ENCODE measurements around the gene DCP2.

The DCP2 gene

DNA sequence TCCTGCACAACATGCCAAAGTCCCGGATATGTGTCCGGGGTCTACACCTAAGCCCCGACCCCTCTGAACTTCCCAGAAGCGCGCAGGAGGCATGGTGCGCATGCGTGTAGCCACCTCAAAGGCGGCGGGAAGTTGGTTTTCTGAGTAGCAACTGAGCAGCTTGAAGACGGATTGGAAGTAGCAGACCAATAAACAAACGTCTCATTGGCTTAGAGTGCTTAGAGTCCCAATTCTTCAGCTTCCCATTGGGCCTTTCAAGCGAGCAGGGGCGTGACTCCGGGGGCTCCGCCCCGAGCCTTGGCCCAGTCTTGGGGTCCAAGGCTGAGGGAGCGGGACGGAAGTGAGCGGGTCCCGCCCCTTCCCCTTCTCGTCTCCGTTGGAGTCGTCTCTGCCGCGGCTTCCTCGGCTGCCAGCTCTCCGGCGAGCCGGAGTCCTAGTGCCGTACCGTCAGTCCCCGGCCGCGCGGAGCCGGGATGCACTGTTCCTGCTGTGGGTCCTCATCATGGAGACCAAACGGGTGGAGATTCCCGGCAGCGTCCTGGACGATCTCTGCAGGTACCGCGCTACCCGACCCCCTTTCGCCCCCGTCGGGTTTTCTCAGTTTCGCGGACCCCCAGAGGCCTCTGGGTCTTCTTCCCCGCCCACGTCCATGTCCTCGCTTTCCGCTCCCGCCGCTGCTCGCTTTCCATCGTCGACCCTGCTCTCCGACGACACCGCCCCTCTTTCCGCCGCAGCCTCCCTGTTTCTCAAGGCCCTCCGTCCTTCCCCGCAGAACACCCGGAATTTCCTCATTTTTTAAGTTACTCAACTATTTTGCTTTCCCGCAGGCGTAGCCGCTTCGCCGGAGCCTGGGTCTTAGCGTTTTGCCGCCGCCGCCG, at the start of gene DCP2:
TSS of gene DCP2 (plus strand) at position 367 of the 878 bp plus-strand sequence. CDS start at position 503, 136 bp downstream.
- Histone ChIP-seq H3K4me2 (ENCODE audit: insufficient read depth, low read length) (peak within 1 kb of the TSS; percentile 78), H3K4me1 (ENCODE audit: insufficient read depth, low read length) (peaks cover 44% of the 10 kb centered on the region), H3K4me3 (ENCODE audit: low read depth in 1 of 2, low read length in 2 of 2) (peak within 1 kb of the TSS; percentile 49 to 71), H3K79me2 (ENCODE audit: insufficient read depth, low read length) (peaks cover 51% of the 10 kb centered on the region), H3K9ac (ENCODE audit: low read depth, low read length) (peak within 1 kb of the TSS; percentile 80), H3K9me3 (ENCODE audit: insufficient read depth, low read length, severe bottlenecking) (no peaks in the 10 kb centered on the region), H3K36me3 (ENCODE audit: insufficient read depth, low read length) (peaks cover 12% of the 10 kb centered on the region), H4K20me1 (ENCODE audit: insufficient read depth, low read length) (peaks cover 24% of the 10 kb centered on the region; the same call in 1 of the 2 replicates), H3K27ac (ENCODE audit: low read length) (peak within 1 kb of the TSS; percentile 90), H3K27me3 (ENCODE audit: insufficient read depth, low read length, poor library complexity) (no peaks in the 10 kb centered on the region), H2AFZ (ENCODE audit: low read depth, low read length) (peak within 1 kb of the TSS; percentile 79)
- ATAC-seq (ENCODE audit: insufficient read depth, low read depth) (peak; percentile 93), DNase-seq (peak; percentile 98)
- TF ChIP-seq EZH2 (IDR thresholded peaks at IDR 0.05; ENCODE audit: borderline replicate concordance, low read depth, low read length, severe bottlenecking), result no peak
- TF ChIP-seq, protein P1, sequence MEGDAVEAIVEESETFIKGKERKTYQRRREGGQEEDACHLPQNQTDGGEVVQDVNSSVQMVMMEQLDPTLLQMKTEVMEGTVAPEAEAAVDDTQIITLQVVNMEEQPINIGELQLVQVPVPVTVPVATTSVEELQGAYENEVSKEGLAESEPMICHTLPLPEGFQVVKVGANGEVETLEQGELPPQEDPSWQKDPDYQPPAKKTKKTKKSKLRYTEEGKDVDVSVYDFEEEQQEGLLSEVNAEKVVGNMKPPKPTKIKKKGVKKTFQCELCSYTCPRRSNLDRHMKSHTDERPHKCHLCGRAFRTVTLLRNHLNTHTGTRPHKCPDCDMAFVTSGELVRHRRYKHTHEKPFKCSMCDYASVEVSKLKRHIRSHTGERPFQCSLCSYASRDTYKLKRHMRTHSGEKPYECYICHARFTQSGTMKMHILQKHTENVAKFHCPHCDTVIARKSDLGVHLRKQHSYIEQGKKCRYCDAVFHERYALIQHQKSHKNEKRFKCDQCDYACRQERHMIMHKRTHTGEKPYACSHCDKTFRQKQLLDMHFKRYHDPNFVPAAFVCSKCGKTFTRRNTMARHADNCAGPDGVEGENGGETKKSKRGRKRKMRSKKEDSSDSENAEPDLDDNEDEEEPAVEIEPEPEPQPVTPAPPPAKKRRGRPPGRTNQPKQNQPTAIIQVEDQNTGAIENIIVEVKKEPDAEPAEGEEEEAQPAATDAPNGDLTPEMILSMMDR (IDR thresholded peaks at IDR 0.05; ENCODE audit: borderline replicate concordance, extremely low read depth, low read length, poor library complexity, severe bottlenecking), result no peak

DNA sequence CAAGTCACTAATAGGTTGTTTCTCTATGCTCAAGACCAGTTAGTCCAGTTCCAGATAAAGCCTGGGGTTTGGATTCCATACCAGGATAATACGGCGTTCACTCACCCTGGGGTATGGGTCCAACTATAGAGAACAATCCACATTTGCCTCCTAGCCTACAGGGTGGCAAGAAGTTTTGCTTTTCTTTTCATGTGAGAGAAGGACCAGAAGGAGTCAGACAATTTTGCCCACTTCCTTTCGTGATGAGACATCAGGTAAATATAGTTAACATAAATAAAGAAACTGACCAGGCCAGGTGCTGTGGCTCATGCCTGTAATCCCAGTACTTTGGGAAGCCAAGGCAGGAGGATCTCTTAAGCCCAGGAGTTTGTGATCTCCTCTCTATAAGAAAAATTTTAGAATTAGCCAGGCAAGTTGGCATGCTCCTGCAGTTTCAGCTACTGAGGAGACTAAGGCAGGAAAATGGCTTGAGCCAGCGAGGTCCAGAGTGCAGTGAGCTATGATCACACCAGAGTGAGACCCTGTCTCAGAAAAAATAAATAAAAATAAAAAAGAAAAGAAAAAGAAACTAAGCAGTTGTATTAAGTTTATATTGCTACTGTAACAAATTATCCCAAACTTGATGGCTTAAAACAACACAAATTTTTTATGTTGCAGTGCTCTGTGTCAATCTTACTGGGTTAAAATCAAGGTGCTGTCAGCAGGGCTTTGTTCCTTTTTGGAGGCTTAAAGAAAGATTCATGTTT, 47.1 kb upstream of the DCP2 start:
- Histone ChIP-seq H3K9me3 (ENCODE audit: insufficient read depth, low read length, severe bottlenecking) (no peaks in the 10 kb centered on the region), H2AFZ (ENCODE audit: low read depth, low read length) (no peak overlapping the region), H3K36me3 (ENCODE audit: insufficient read depth, low read length) (no peaks in the 10 kb centered on the region), H3K79me2 (ENCODE audit: insufficient read depth, low read length) (no peaks in the 10 kb centered on the region), H3K27me3 (ENCODE audit: insufficient read depth, low read length, poor library complexity) (no peaks in the 10 kb centered on the region), H3K27ac (ENCODE audit: low read length) (peak overlapping the region; percentile 54), H4K20me1 (ENCODE audit: insufficient read depth, low read length) (no peaks in the 10 kb centered on the region), H3K4me2 (ENCODE audit: insufficient read depth, low read length) (peak overlapping the region; percentile 55), H3K4me1 (ENCODE audit: insufficient read depth, low read length) (peaks cover 38% of the 10 kb centered on the region), H3K9ac (ENCODE audit: low read depth, low read length) (no peak overlapping the region; the same call in 1 of the 2 replicates), H3K4me3 (ENCODE audit: low read depth in 1 of 2, low read length in 2 of 2) (0 out of 4 replicates have a peak overlapping the region, but pooled peaks of 1 of the 2 experiments have one; percentile 19)
- no peak for TF ChIP-seq EZH2 (IDR thresholded peaks at IDR 0.05; ENCODE audit: borderline replicate concordance, low read depth, low read length, severe bottlenecking)
- peak; percentile 50 for ATAC-seq (ENCODE audit: insufficient read depth, low read depth)
- DNase-seq, result peak; percentile 21

DNA sequence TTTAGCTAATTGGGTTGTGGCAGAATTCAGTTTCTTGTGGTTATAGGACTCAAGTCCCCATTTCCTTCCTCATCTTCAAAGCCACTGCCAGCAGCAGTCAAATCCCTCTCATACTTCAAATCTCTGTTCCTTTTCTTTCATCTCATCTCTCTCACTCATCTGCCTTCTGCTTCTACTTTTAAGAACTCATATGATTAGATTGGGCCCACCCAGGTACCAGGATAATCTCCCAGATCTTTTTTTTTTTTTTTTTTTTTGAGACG, 46.6 kb upstream of the DCP2 start:
- TF ChIP-seq, protein P1 (IDR thresholded peaks at IDR 0.05; ENCODE audit: borderline replicate concordance, extremely low read depth, low read length, poor library complexity, severe bottlenecking), result no peak
- TF ChIP-seq EZH2 (IDR thresholded peaks at IDR 0.05; ENCODE audit: borderline replicate concordance, low read depth, low read length, severe bottlenecking), result no peak
- ATAC-seq (ENCODE audit: insufficient read depth, low read depth), result peak; percentile 93
- Histone ChIP-seq H3K4me2 (ENCODE audit: insufficient read depth, low read length) (peak overlapping the region; percentile 55; the same call in 1 of the 2 replicates), H3K9me3 (ENCODE audit: insufficient read depth, low read length, severe bottlenecking) (no peaks in the 10 kb centered on the region), H3K27me3 (ENCODE audit: insufficient read depth, low read length, poor library complexity) (no peaks in the 10 kb centered on the region), H3K4me1 (ENCODE audit: insufficient read depth, low read length) (peaks cover 38% of the 10 kb centered on the region), H3K9ac (ENCODE audit: low read depth, low read length) (no peak overlapping the region), H3K79me2 (ENCODE audit: insufficient read depth, low read length) (no peaks in the 10 kb centered on the region), H3K4me3 (ENCODE audit: low read depth in 1 of 2, low read length in 2 of 2) (no peak overlapping the region), H3K27ac (ENCODE audit: low read length) (peak overlapping the region; percentile 54; the same call in 1 of the 2 replicates), H3K36me3 (ENCODE audit: insufficient read depth, low read length) (no peaks in the 10 kb centered on the region), H2AFZ (ENCODE audit: low read depth, low read length) (no peak overlapping the region), H4K20me1 (ENCODE audit: insufficient read depth, low read length) (no peaks in the 10 kb centered on the region)
- DNase-seq, result peak; percentile 72

DNA sequence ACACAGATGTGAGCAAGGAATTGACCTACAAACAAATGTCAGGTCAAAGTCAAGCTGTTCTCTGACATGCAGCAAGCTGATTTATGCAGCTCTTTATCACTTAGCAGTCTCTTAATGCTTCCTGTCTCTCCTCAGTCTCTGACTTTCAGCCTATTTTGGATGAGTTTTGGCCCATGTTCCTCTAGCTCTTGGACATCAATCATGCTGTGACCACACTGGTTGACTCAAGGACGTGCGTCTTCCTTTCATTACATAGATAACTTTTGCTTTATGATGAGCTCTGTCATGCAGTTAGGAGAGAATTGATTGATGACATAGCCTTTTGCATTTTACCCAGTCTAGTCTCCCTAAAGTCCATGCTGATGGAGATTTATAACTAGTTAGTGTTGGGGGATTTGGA, 45.1 kb upstream of the DCP2 start:
- Histone ChIP-seq H3K79me2 (ENCODE audit: insufficient read depth, low read length) (no peaks in the 10 kb centered on the region), H3K9ac (ENCODE audit: low read depth, low read length) (no peak overlapping the region), H2AFZ (ENCODE audit: low read depth, low read length) (no peak overlapping the region), H3K36me3 (ENCODE audit: insufficient read depth, low read length) (no peaks in the 10 kb centered on the region), H4K20me1 (ENCODE audit: insufficient read depth, low read length) (no peaks in the 10 kb centered on the region), H3K4me3 (ENCODE audit: low read depth in 1 of 2, low read length in 2 of 2) (no peak overlapping the region), H3K4me2 (ENCODE audit: insufficient read depth, low read length) (no peak overlapping the region), H3K4me1 (ENCODE audit: insufficient read depth, low read length) (peaks cover 38% of the 10 kb centered on the region), H3K9me3 (ENCODE audit: insufficient read depth, low read length, severe bottlenecking) (no peaks in the 10 kb centered on the region), H3K27me3 (ENCODE audit: insufficient read depth, low read length, poor library complexity) (no peaks in the 10 kb centered on the region), H3K27ac (ENCODE audit: low read length) (no peak overlapping the region)
- no peak for DNase-seq
- TF ChIP-seq, protein P1 (IDR thresholded peaks at IDR 0.05; ENCODE audit: borderline replicate concordance, extremely low read depth, low read length, poor library complexity, severe bottlenecking), result no peak
- no peak for TF ChIP-seq EZH2 (IDR thresholded peaks at IDR 0.05; ENCODE audit: borderline replicate concordance, low read depth, low read length, severe bottlenecking)
- ATAC-seq (ENCODE audit: insufficient read depth, low read depth), result no peak

All from DND-41 (cell line).